CD14-positive monocyte (primary cell): ENCODE measurements around the gene IGF2BP3. TPM values are rescaled to one million over a fixed set of nuclear protein-coding genes. Genes with fewer than 3 reads are reported as not detected.

Source experiments
- DNase-seq, 3 donors: peaks; one replicate each; pipeline ENCODE4 v3.0.0-alpha.2; 2011 to 2022
- H2AFZ ChIP-seq: 2 replicates; pipeline ENCODE4 v1.6.0; 2012; ENCODE audit warnings: mild to moderate bottlenecking, low read depth, low read length, inconsistent platforms; ENCODE audit not compliant: insufficient read depth, poor library complexity, severe bottlenecking
- H3K27ac ChIP-seq, 2 donors: 1 replicate in 1 of 2; 2 replicates in 1 of 2; pipeline ENCODE4 v1.5.1; 2012 to 2013; ENCODE audit warnings: low read length in 2 of 2, control low read depth in 1 of 2, inconsistent platforms in 1 of 2, low read depth in 1 of 2, mild to moderate bottlenecking in 1 of 2
- H3K27me3 ChIP-seq, 2 donors: one replicate each; pipeline versions ENCODE4 v1.6.0 to v1.6.1; 2011 to 2013; ENCODE audit warnings: low read length in 2 of 2; ENCODE audit not compliant: control insufficient read depth in 2 of 2, insufficient read depth in 2 of 2
- H3K36me3 ChIP-seq, 2 donors: replicated peaks in 1 of 2; 1 replicate in 1 of 2; 2 replicates in 1 of 2; pipeline versions ENCODE4 v1.5.1 to v1.6.1; 2012 to 2013; ENCODE audit warnings: low read length in 2 of 2, control low read depth in 1 of 2, inconsistent platforms in 1 of 2, mild to moderate bottlenecking in 1 of 2; ENCODE audit not compliant: insufficient read depth in 2 of 2, control insufficient read depth in 1 of 2
- H3K4me1 ChIP-seq, 2 donors: 1 replicate in 1 of 2; 2 replicates in 1 of 2; pipeline versions ENCODE4 v1.5.1 to v1.6.1; 2012 to 2013; ENCODE audit warnings: low read length in 2 of 2, control low read depth in 1 of 2, inconsistent platforms in 1 of 2, mild to moderate bottlenecking in 1 of 2, moderate library complexity in 1 of 2; ENCODE audit not compliant: insufficient read depth in 2 of 2, control insufficient read depth in 1 of 2
- H3K4me2 ChIP-seq: replicated peaks from 2 replicates; pipeline ENCODE3; 2012; ENCODE audit warnings: low read length, moderate library complexity, mild to moderate bottlenecking; ENCODE audit not compliant: poor library complexity, severe bottlenecking; ENCODE audit errors: extremely low read depth
- H3K4me3 ChIP-seq, 3 experiments: fragments of 200-600 bp in 1 of 3; sonication (generic) in 1 of 3; replicated peaks in 1 of 3; 1 replicate in 2 of 3; 2 replicates in 1 of 3; pipeline ENCODE4 v1.5.1; 2011 to 2013; ENCODE audit warnings: low read length in 3 of 3, mild to moderate bottlenecking in 3 of 3, control low read depth in 2 of 3, low read depth in 2 of 3, inconsistent platforms in 1 of 3, moderate library complexity in 1 of 3
- H3K79me2 ChIP-seq: 2 replicates; pipeline ENCODE4 v1.6.0; 2012; ENCODE audit warnings: mild to moderate bottlenecking, control low read depth, inconsistent platforms, low read length, moderate library complexity; ENCODE audit not compliant: insufficient read depth
- H3K9ac ChIP-seq: 2 replicates; pipeline ENCODE4 v1.6.0; 2017; ENCODE audit warnings: low read length, mild to moderate bottlenecking; ENCODE audit not compliant: insufficient read depth, poor library complexity, severe bottlenecking
- H3K9me3 ChIP-seq, 2 donors: replicated peaks in 1 of 2; 1 replicate in 1 of 2; 2 replicates in 1 of 2; pipeline versions ENCODE4 v1.5.1 to v1.6.1; 2012 to 2013; ENCODE audit warnings: low read length in 2 of 2, control low read depth in 1 of 2; ENCODE audit not compliant: control insufficient read depth in 1 of 2, insufficient read depth in 1 of 2
- H4K20me1 ChIP-seq: 2 replicates; pipeline ENCODE4 v1.6.0; 2012; ENCODE audit warnings: mild to moderate bottlenecking, low read length, control low read depth, moderate library complexity; ENCODE audit not compliant: insufficient read depth
- H3K27ac Mint-ChIP-seq, 7 donors: one replicate each; pipeline ENCODE4 v1.8.0; 2020; ENCODE audit warnings: mild to moderate bottlenecking in 7 of 7, mixed read lengths in 7 of 7, moderate library complexity in 6 of 7, inconsistent platforms in 2 of 7
- H3K27me3 Mint-ChIP-seq, 3 donors: one replicate each; pipeline ENCODE4 v1.8.0; 2021 to 2022; ENCODE audit warnings: low read depth in 3 of 3, mild to moderate bottlenecking in 3 of 3, mixed read lengths in 3 of 3, moderate library complexity in 3 of 3, inconsistent platforms in 1 of 3
- H3K36me3 Mint-ChIP-seq, 2 donors: one replicate each; pipeline ENCODE4 v1.8.0; 2020; ENCODE audit warnings: mixed read lengths in 2 of 2, inconsistent platforms in 1 of 2, mild to moderate bottlenecking in 1 of 2
- H3K4me1 Mint-ChIP-seq: one replicate; pipeline ENCODE4 v1.8.0; 2020; ENCODE audit warnings: mild to moderate bottlenecking, mixed read lengths
- H3K4me3 Mint-ChIP-seq, 2 donors: one replicate each; pipeline ENCODE4 v1.8.0; 2020; ENCODE audit warnings: mild to moderate bottlenecking in 2 of 2, mixed read lengths in 2 of 2, moderate library complexity in 1 of 2
- H3K9me3 Mint-ChIP-seq, 7 donors: one replicate each; pipeline ENCODE4 v1.8.0; 2020 to 2022; ENCODE audit warnings: mixed read lengths in 7 of 7, mild to moderate bottlenecking in 6 of 7, moderate library complexity in 6 of 7, inconsistent platforms in 2 of 7
- WGBS: methylation state at CpG from one replicate; pipeline ENCODE4 v1.1.5; 2013; ENCODE audit warnings: missing lambda C conversion rate; ENCODE audit not compliant: insufficient coverage; 5-methylcytosine and 5-hydroxymethylcytosine counted together
- intact Hi-C, 2 donors: fragments of 100-400 bp; cut with micrococcal nuclease; formaldehyde crosslinking; loops; one replicate each; pipeline versions ENCODE4 v1.15.0 to v1.15.1; 2023
- polyA plus RNA-seq, 3 donors: library from polyadenylated mRNA; depleted of rRNA in 1 of 3; unstranded in 2 of 3; stranded (reverse) in 1 of 3; fragments of 300-500 nt in 2 of 3; fragments of >200 nt in 1 of 3; fragmentation: Illumina TruSeq in 2 of 3; gene quantifications; 1 replicate in 2 of 3; 2 replicates in 1 of 3; pipeline ENCODE4 v1.2.3, GENCODE V29; 2012 to 2021
- TF ChIP-seq, protein P1 (sequence below): fragments of 200-600 bp; IDR thresholded peaks from one replicate; pipeline ENCODE4 v1.8.0; 2022; ENCODE audit warnings: antibody characterized with exemption, mild to moderate bottlenecking

The IGF2BP3 gene
- polyA plus RNA-seq, 3 donors = 0.60 to 5.3 (median 3.2) TPM

DNA sequence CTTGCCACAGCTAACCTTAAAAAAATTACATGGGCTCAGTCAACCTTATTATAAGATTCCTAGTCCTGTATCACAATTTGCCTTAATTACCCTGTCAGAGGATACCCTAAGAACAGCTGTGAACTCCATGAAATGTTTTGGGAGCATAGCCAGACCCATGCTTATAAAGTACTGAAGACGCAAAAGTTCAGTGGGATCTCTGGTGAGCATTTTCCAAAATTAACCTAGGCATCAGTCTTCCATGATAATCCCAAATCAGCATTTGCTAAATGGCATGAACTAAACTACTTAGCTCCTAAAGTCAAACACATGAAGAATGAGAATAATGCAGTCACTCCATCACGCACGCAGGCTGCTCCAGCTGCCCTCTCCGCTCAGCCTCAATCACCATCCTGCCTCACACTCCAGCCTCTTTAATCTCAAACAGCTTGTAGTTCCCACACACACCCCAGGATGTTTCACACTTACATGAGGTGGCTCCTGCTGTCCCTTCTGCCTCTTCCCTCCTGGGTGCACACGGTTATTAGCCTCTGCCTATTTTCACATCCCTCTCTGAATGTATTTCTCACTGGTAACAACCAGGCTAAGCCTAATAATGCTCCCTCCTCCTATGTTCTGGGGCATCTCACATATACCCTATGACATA is 15.3 kb downstream of the IGF2BP3 start:
- Histone ChIP-seq H3K4me2 (no peak overlapping the region), H3K79me2 (no peaks in the 10 kb centered on the region), H2AFZ (no peak overlapping the region), H3K27me3 (peaks cover 8 to 21% of the 10 kb centered on the region in 2 donors), H3K36me3 (no peaks in the 10 kb centered on the region), H3K9me3 (no peaks in the 10 kb centered on the region), H3K4me3 (no peak overlapping the region), H3K9ac (no peak overlapping the region), H3K4me1 (no peaks in the 10 kb centered on the region), H3K27ac (no peak overlapping the region), H4K20me1 (no peaks in the 10 kb centered on the region)
- TF ChIP-seq, protein P1, sequence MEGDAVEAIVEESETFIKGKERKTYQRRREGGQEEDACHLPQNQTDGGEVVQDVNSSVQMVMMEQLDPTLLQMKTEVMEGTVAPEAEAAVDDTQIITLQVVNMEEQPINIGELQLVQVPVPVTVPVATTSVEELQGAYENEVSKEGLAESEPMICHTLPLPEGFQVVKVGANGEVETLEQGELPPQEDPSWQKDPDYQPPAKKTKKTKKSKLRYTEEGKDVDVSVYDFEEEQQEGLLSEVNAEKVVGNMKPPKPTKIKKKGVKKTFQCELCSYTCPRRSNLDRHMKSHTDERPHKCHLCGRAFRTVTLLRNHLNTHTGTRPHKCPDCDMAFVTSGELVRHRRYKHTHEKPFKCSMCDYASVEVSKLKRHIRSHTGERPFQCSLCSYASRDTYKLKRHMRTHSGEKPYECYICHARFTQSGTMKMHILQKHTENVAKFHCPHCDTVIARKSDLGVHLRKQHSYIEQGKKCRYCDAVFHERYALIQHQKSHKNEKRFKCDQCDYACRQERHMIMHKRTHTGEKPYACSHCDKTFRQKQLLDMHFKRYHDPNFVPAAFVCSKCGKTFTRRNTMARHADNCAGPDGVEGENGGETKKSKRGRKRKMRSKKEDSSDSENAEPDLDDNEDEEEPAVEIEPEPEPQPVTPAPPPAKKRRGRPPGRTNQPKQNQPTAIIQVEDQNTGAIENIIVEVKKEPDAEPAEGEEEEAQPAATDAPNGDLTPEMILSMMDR = no peak
- H3K4me1 Mint-ChIP-seq = no peaks in the 10 kb centered on the region
- peaks cover 0 to 2% (median 0%) of the 10 kb centered on the region in 7 donors for H3K9me3 Mint-ChIP-seq
- 80% methylated on average over 5 of the region's 5 CpGs for WGBS
- H3K27ac Mint-ChIP-seq = peak overlapping the region in 1 of 7 donors; percentile 1
- intact Hi-C loops = no loop called here
- no peaks in the 10 kb centered on the region for H3K36me3 Mint-ChIP-seq
- no peak for DNase-seq
- peaks cover 23 to 60% (median 34%) of the 10 kb centered on the region in 3 donors for H3K27me3 Mint-ChIP-seq
- H3K4me3 Mint-ChIP-seq = peak overlapping the region in 1 of 2 donors; percentile 37

DNA sequence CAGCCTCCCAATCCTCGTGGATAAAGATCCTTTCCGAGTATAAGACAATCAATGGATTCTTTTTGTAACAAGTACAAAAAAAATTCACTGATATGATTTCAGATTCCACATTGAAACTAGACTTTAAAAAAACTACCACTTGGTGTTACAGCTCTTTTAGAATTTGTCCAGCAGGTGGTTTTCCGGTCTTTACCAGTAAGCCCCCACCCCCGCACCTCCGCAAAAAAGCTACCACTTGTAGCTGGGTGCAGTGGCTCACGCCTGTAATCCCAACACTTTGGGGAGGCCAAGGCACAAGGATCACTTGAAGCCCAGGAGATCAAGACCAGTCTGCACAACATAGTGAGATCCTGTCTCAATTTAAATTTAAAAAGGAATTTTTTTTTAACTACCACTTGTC is 19.8 kb downstream of the IGF2BP3 start:
- Mint-ChIP-seq H3K4me1 (no peaks in the 10 kb centered on the region), H3K27ac (no peak overlapping the region), H3K36me3 (no peaks in the 10 kb centered on the region), H3K27me3 (peaks cover 33 to 65% (median 38%) of the 10 kb centered on the region in 3 donors), H3K9me3 (peaks cover 0 to 2% (median 0%) of the 10 kb centered on the region in 7 donors), H3K4me3 (no peak overlapping the region)
- Histone ChIP-seq H4K20me1 (no peaks in the 10 kb centered on the region), H3K4me3 (no peak overlapping the region), H3K4me1 (no peaks in the 10 kb centered on the region), H3K27me3 (peaks cover 0 to 15% of the 10 kb centered on the region in 2 donors), H3K36me3 (no peaks in the 10 kb centered on the region), H3K9ac (no peak overlapping the region), H2AFZ (no peak overlapping the region), H3K27ac (no peak overlapping the region), H3K79me2 (no peaks in the 10 kb centered on the region), H3K4me2 (no peak overlapping the region), H3K9me3 (no peaks in the 10 kb centered on the region)
- WGBS = 70% methylated on average over 4 of the region's 6 CpGs
- intact Hi-C loops = no loop called here
- TF ChIP-seq, protein P1 = no peak
- no peak for DNase-seq
